Measurements from ENCODE around the gene MTCL3.

MTCL3 gene

GRCh38 chr6:127423921-127424320 is 95.2 kb downstream of the MTCL3 start:
- no peak for DNase-seq (ENCODE audit: low read depth)
